ENCODE measurements around the gene HDAC9. TPM values are rescaled to one million over a fixed set of nuclear protein-coding genes. Genes with fewer than 3 reads are reported as not detected.

HDAC9 gene
- total and polyA plus RNA-seq, 4 donors = 2.2 to 41.0 (median 4.1) TPM

GRCh38 chr7:18524248-18524647, 28.7 kb downstream of the HDAC9 start:
- Histone ChIP-seq H3K4me1 (ENCODE audit: control insufficient read depth in 5 of 5, insufficient read depth in 5 of 5, low read length in 5 of 5) (peaks cover 0 to 8% (median 0%) of the 10 kb centered on the region in 5 donors), H3K27ac (ENCODE audit: low read depth in 1 of 2, low read length in 1 of 2) (peak overlapping the region in 1 of 2 donors; percentile 57), H3K4me3 (no peak overlapping the region), H3K9ac (ENCODE audit: insufficient read depth in 1 of 2, low read length in 2 of 2) (no peak overlapping the region), H3K9me3 (ENCODE audit: control insufficient read depth in 4 of 4, insufficient read depth in 3 of 4, low read length in 3 of 4) (no peaks in the 10 kb centered on the region), H3K27me3 (ENCODE audit: control insufficient read depth in 3 of 3, insufficient read depth in 3 of 3, low read length in 2 of 3) (no peaks in the 10 kb centered on the region), H3K36me3 (ENCODE audit: control insufficient read depth in 4 of 4, insufficient read depth in 4 of 4, low read length in 4 of 4) (no peaks in the 10 kb centered on the region)
- WGBS, 2 donors = 84 to 89% methylated on average over 3 of the region's 3 CpGs
- DNase-seq = no peak
- no peak for ATAC-seq (ENCODE audit: insufficient read depth, low FRiP score)
- no peak for TF ChIP-seq CTCF (IDR thresholded peaks at IDR 0.05; ENCODE audit: control extremely low read depth, extremely low read depth)

- ATAC-seq (ENCODE audit: insufficient read depth, low FRiP score) (no peak), DNase-seq (no peak)
- no peaks in the 10 kb centered on the region for H3K9me3 ChIP-seq (ENCODE audit: control insufficient read depth in 4 of 4, insufficient read depth in 3 of 4, low read length in 3 of 4)
- H3K9ac ChIP-seq (ENCODE audit: insufficient read depth in 1 of 2, low read length in 2 of 2) = no peak overlapping the region
- no peaks in the 10 kb centered on the region for H3K27me3 ChIP-seq (ENCODE audit: control insufficient read depth in 3 of 3, insufficient read depth in 3 of 3, low read length in 2 of 3)
- peak overlapping the region in 1 of 2 donors; percentile 21 for H3K27ac ChIP-seq (ENCODE audit: low read depth in 1 of 2, low read length in 1 of 2)
- H3K36me3 ChIP-seq (ENCODE audit: control insufficient read depth in 4 of 4, insufficient read depth in 4 of 4, low read length in 4 of 4) = no peaks in the 10 kb centered on the region
- TF ChIP-seq CTCF (IDR thresholded peaks at IDR 0.05; ENCODE audit: control extremely low read depth, extremely low read depth) = no peak
- peaks cover 0 to 5% (median 0%) of the 10 kb centered on the region in 5 donors for H3K4me1 ChIP-seq (ENCODE audit: control insufficient read depth in 5 of 5, insufficient read depth in 5 of 5, low read length in 5 of 5)
- no peak overlapping the region for H3K4me3 ChIP-seq
These were observed 30.9 kb downstream of the HDAC9 start for GRCh38 chr7:18526368-18526878.

GRCh38 chr7:18529239-18529638, 33.7 kb downstream of the HDAC9 start:
- Histone ChIP-seq H3K9ac (ENCODE audit: insufficient read depth in 1 of 2, low read length in 2 of 2) (no peak overlapping the region), H3K27ac (ENCODE audit: low read depth in 1 of 2, low read length in 1 of 2) (peak overlapping the region in 1 of 2 donors; percentile 21), H3K4me1 (ENCODE audit: control insufficient read depth in 5 of 5, insufficient read depth in 5 of 5, low read length in 5 of 5) (peaks cover 0 to 7% (median 0%) of the 10 kb centered on the region in 5 donors), H3K4me3 (no peak overlapping the region), H3K36me3 (ENCODE audit: control insufficient read depth in 4 of 4, insufficient read depth in 4 of 4, low read length in 4 of 4) (no peaks in the 10 kb centered on the region), H3K9me3 (ENCODE audit: control insufficient read depth in 4 of 4, insufficient read depth in 3 of 4, low read length in 3 of 4) (no peaks in the 10 kb centered on the region), H3K27me3 (ENCODE audit: control insufficient read depth in 3 of 3, insufficient read depth in 3 of 3, low read length in 2 of 3) (no peaks in the 10 kb centered on the region)
- TF ChIP-seq CTCF (IDR thresholded peaks at IDR 0.05; ENCODE audit: control extremely low read depth, extremely low read depth) = no peak
- ATAC-seq (ENCODE audit: insufficient read depth, low FRiP score) (no peak), DNase-seq (no peak)
- 85 to 86% methylated on average over 1 of the region's 1 CpG for WGBS, 2 donors
